Measurements from ENCODE around the gene ANKRD36B.
"Not testable (repeated sequence)": the region's sequence is repeated elsewhere in the genome, so short reads cannot be mapped to it uniquely, and the experiment has no call there.

Gene ANKRD36B

GRCh38 chr2:97589598-97590510 lies at the start of gene ANKRD36B:
TSS of gene ANKRD36B (minus strand) at chr2:97589877. CDS start at chr2:97589685, 192 bp downstream.
- peak; percentile 46 to 62 for DNase-seq (ENCODE audit: low read depth in 1 of 2, low spot score in 1 of 2)

- not testable (repeated sequence) for DNase-seq (ENCODE audit: low read depth in 1 of 2, low spot score in 1 of 2)
Observed at GRCh38 chr2:97626049-97626430, 36.4 kb upstream of the ANKRD36B start.

GRCh38 chr2:97625354-97626048 lies 35.8 kb upstream of the ANKRD36B start:
- not testable (repeated sequence) for DNase-seq (ENCODE audit: low read depth in 1 of 2, low spot score in 1 of 2)

GRCh38 chr2:97622976-97623375 lies 33.3 kb upstream of the ANKRD36B start:
- DNase-seq (ENCODE audit: low read depth in 1 of 2, low spot score in 1 of 2) = not testable (repeated sequence)

GRCh38 chr2:97620492-97620891 lies 30.8 kb upstream of the ANKRD36B start:
- DNase-seq (ENCODE audit: low read depth in 1 of 2, low spot score in 1 of 2) = not testable (repeated sequence)

- not testable (repeated sequence) for DNase-seq (ENCODE audit: low read depth in 1 of 2, low spot score in 1 of 2)
Observed at GRCh38 chr2:97618939-97619827, 29.5 kb upstream of the ANKRD36B start.

GRCh38 chr2:97617911-97618310 lies 28.2 kb upstream of the ANKRD36B start:
- DNase-seq (ENCODE audit: low read depth in 1 of 2, low spot score in 1 of 2) = no peak

- not testable (repeated sequence) for DNase-seq (ENCODE audit: low read depth in 1 of 2, low spot score in 1 of 2)
Observed at GRCh38 chr2:97615746-97616145, 26.1 kb upstream of the ANKRD36B start.

GRCh38 chr2:97611895-97612294 lies 22.2 kb upstream of the ANKRD36B start:
- DNase-seq (ENCODE audit: low read depth in 1 of 2, low spot score in 1 of 2) = not testable (repeated sequence)

GRCh38 chr2:97608745-97609144 lies 19.1 kb upstream of the ANKRD36B start:
- DNase-seq (ENCODE audit: low read depth in 1 of 2, low spot score in 1 of 2) = not testable (repeated sequence)

- DNase-seq (ENCODE audit: low read depth in 1 of 2, low spot score in 1 of 2) = not testable (repeated sequence)
Observed at GRCh38 chr2:97605524-97606339, 16.1 kb upstream of the ANKRD36B start.

GRCh38 chr2:97605109-97605508 lies 15.4 kb upstream of the ANKRD36B start:
- not testable (repeated sequence) for DNase-seq (ENCODE audit: low read depth in 1 of 2, low spot score in 1 of 2)

- DNase-seq (ENCODE audit: low read depth in 1 of 2, low spot score in 1 of 2) = not testable (repeated sequence)
Observed at GRCh38 chr2:97601537-97601936, 11.9 kb upstream of the ANKRD36B start.

- not testable (repeated sequence) for DNase-seq (ENCODE audit: low read depth in 1 of 2, low spot score in 1 of 2)
Observed at GRCh38 chr2:97596180-97596579, 6.5 kb upstream of the ANKRD36B start.

GRCh38 chr2:97593520-97593919 lies 3.8 kb upstream of the ANKRD36B start:
- not testable (repeated sequence) for DNase-seq (ENCODE audit: low read depth in 1 of 2, low spot score in 1 of 2)

GRCh38 chr2:97590515-97591394 lies 1.1 kb upstream of the ANKRD36B start:
- DNase-seq (ENCODE audit: low read depth in 1 of 2, low spot score in 1 of 2) = peak; percentile 37 to 79

- not testable (repeated sequence) for DNase-seq (ENCODE audit: low read depth in 1 of 2, low spot score in 1 of 2)
Observed at GRCh38 chr2:97589257-97589597, 450 bp downstream of the ANKRD36B start.

GRCh38 chr2:97565674-97566073 lies 24.0 kb downstream of the ANKRD36B start:
- not testable (repeated sequence) for DNase-seq (ENCODE audit: low read depth in 1 of 2, low spot score in 1 of 2)

- not testable (repeated sequence) for DNase-seq (ENCODE audit: low read depth in 1 of 2, low spot score in 1 of 2)
Observed at GRCh38 chr2:97552406-97552805, 37.3 kb downstream of the ANKRD36B start.
